Measurements from ENCODE around the gene TRIM65. TPM values are rescaled to one million over a fixed set of nuclear protein-coding genes. Genes with fewer than 3 reads are reported as not detected.
A peak's percentile ranks its signal among the peaks of the same experiment; 100 is the strongest.

TRIM65 gene
- total and polyA plus RNA-seq, 2 of the 13 experiments (the other 11 are each of a cell fraction or from before 2014, with no cell fraction given), result 10.3 to 22.4 TPM

- TF ChIP-seq LBX2 (CRISPR knock-in tag; IDR thresholded peaks at IDR 0.05; ENCODE audit: borderline replicate concordance) (no peak), PRPF4 (IDR thresholded peaks at IDR 0.05; ENCODE audit: low read depth, low read length, poor library complexity, severe bottlenecking) (no peak), CENPT (CRISPR knock-in tag; IDR thresholded peaks at IDR 0.05; ENCODE audit: low read depth) (no peak), HOMEZ (CRISPR knock-in tag; IDR thresholded peaks at IDR 0.05; ENCODE audit: low read depth) (peak; percentile 79; the same call in 1 of the 2 replicates), ZNF367 (CRISPR knock-in tag; IDR thresholded peaks at IDR 0.05; ENCODE audit: borderline replicate concordance) (peak; percentile 17; the same call in 1 of the 2 replicates), ZKSCAN8 (CRISPR knock-in tag; IDR thresholded peaks at IDR 0.05; ENCODE audit: borderline replicate concordance) (peak; percentile 97), HMGXB4 (CRISPR knock-in tag; IDR thresholded peaks at IDR 0.05; ENCODE audit: borderline replicate concordance in 1 of 2, low read depth in 1 of 2) (peak; percentile 99; a peak in 3 of 4 replicates), ZNF674 (CRISPR knock-in tag; IDR thresholded peaks at IDR 0.05; ENCODE audit: low read depth) (no peak), MXD4 (CRISPR knock-in tag; IDR thresholded peaks at IDR 0.05) (peak; percentile 93; the same call in 1 of the 2 replicates), ZNF431 (CRISPR knock-in tag; IDR thresholded peaks at IDR 0.05; ENCODE audit: borderline replicate concordance, low read depth) (no peak; the same call in 1 of the 2 replicates), ZNF574 (CRISPR knock-in tag; IDR thresholded peaks at IDR 0.05) (peak; percentile 94), IKZF5 (CRISPR knock-in tag; IDR thresholded peaks at IDR 0.05) (peak; percentile 98), NFYB (CRISPR knock-in tag; IDR thresholded peaks at IDR 0.05) (peak; percentile 42; the same call in 1 of the 2 replicates), KLF16 (CRISPR knock-in tag; IDR thresholded peaks at IDR 0.05) (peak in 1 of 2 experiments; percentile 100; a peak in 2 of 4 replicates), MTERF4 (CRISPR knock-in tag; IDR thresholded peaks at IDR 0.05) (0 out of 2 replicates have a peak, but pooled peaks have one; percentile 21), ZNF850 (CRISPR knock-in tag; conservative IDR thresholded peaks at IDR 0.05) (peak; percentile 85; the same call in 1 of the 2 replicates), AGO2 (optimal IDR thresholded peaks at IDR 0.05; ENCODE audit: low read depth, low read length) (no peak)
Observed at GRCh38 chr17:75904749-75905521, 8.2 kb upstream of the TRIM65 start, which contains the start of gene MRPL38 (continued).

Data from HepG2 (cell line).